Fibroblast of peridontal ligament (primary cell): ENCODE results near the gene LRRC28.

ENCODE experiments used
- DNase-seq: peaks from one replicate; pipeline ENCODE4 v3.0.0-alpha.2; 2010; ENCODE audit errors: extremely low read depth

LRRC28 gene

DNA sequence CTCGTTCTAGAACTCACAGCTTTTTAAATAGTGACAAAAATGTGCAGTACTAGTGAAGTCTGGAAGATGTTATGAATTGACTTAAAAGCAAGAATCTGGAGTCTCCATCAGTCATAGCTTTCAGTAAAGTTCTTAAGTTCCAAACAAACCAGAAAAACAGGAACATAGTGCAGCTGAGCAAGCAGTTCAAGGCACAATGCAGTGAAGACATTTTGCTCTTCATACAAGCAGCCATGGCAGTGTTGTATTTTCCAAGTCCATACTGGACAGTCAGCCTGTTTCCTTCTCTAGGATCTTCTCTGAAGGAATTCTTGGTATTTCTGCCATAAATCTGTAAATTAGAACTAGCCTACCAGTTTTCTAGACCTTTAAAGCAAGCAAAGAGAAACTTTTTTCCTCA is 90.5 kb downstream of the LRRC28 start:
- no peak for DNase-seq

DNA sequence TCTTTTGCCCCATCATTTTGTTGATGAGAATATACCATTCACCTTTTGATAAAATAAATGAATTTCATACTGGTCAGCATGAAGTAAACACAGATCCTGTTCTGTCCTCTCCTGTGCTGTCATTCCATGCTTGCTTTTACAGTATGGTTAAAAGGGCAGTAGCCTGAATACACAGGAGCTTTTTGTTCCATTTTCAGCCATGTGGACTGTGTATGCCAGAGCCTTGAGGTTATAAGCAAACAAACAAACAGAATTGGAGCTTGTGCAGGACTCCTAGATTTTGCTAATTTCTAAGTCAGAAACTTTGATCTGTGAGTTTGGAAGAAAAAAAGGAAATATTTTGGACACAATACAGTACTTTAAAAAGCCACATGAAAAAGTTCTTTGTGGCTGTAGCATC is 91.9 kb downstream of the LRRC28 start:
- DNase-seq: no peak

- DNase-seq: no peak
These were observed 92.7 kb downstream of the LRRC28 start for GRCh38 chr15:99343881-99344551.

GRCh38 chr15:99344639-99345038 is 93.4 kb downstream of the LRRC28 start:
- DNase-seq: no peak

- no peak for DNase-seq
These were observed 94.0 kb downstream of the LRRC28 start for GRCh38 chr15:99345242-99345641.

DNA sequence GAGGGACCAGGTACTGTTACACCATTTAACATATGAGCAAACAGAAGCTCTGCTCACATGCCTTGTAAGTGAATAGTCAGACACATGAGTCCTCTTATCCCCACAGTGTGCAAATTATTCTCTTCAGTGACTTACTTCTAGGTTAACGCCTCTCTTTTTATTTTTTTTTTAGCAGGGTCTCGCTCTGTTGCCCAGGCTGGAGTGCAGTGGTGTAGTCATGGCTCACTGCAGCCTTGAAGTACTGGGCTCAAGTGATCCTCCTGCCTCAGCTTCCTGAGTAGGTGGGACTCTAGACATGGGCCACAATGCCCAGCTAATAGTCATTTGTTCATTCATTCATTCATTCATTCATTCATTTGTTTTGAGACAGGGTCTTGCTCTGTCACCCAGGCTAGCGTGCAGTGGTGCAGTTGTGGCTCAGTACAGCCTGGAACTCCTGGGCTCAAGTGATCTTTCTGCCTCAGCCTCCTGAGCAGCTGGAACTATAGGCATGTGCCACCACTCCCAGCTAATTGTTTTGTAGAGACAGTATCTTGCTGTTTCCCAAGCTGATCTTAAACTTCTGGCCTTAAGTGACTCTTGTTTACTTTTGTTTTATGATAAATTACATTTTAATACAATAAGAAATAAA is 94.7 kb downstream of the LRRC28 start:
- DNase-seq: no peak

- DNase-seq: no peak
These were observed 96.3 kb downstream of the LRRC28 start for GRCh38 chr15:99347574-99347973.

GRCh38 chr15:99348412-99348811 is 97.1 kb downstream of the LRRC28 start:
- DNase-seq: no peak

DNA sequence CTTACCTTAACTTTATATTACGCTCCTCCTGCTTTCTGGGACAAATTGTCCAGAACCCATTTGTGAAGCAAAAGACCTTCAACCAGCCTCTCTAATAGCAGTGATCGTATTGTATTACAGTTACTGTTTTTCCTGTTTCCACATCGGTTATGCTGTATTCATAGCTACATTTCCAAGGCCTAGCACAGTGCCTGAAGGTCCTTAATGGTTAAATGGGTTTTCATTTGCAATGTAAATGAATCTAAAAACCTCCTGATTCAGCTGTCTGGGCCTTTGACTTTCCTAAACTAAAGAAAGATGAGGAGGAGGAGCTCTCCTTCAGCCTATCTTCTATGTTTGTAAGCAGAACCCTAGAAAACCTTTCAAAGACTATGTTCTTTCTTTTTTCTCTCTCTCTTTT is 99.1 kb downstream of the LRRC28 start:
- no peak for DNase-seq

- DNase-seq: no peak
These were observed 108.5 kb downstream of the LRRC28 start for GRCh38 chr15:99359769-99360168.

GRCh38 chr15:99361545-99362185 is 110.4 kb downstream of the LRRC28 start:
- peak; percentile 26 for DNase-seq

GRCh38 chr15:99365242-99365641 is 114.0 kb downstream of the LRRC28 start:
- DNase-seq: no peak

DNA sequence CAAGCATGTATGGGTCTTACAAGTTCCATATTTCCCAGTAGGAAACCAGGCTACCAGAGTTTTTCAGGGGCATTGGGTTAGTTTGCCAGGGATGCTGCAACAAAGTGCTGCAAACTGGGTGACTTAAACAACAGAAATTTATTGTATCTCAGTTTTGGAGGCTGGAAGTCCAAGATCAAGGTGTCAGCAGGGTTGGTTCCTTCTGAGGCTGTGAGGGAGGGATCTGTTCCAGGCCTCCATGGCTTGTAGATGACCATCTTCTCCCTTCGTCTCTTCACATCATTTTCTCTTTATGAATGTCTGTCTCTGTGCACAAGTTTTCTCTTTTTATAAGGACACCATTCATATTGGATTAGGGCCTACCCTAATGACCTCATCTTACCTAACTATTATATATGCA is 114.7 kb downstream of the LRRC28 start:
- DNase-seq: no peak

DNA sequence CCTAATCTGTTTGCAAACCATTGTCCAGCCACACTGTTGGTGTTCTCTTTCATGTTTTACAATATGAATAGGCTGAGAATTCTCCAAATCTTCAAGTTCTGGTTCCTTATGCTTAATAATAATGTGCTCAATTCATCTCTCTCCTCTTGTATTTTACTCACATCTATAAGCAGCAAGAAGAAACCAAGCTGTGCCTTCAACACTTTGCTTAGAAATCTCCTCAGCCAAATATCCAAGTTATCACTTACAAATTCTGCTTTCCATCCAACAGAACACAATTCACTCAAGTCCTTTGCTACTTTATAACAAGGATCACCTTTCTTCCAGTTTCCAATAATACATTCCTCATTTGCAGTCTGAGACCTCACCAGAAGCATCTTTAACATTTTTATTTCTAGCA is 117.5 kb downstream of the LRRC28 start:
- no peak for DNase-seq

GRCh38 chr15:99369196-99369595 is 117.9 kb downstream of the LRRC28 start:
- no peak for DNase-seq

DNA sequence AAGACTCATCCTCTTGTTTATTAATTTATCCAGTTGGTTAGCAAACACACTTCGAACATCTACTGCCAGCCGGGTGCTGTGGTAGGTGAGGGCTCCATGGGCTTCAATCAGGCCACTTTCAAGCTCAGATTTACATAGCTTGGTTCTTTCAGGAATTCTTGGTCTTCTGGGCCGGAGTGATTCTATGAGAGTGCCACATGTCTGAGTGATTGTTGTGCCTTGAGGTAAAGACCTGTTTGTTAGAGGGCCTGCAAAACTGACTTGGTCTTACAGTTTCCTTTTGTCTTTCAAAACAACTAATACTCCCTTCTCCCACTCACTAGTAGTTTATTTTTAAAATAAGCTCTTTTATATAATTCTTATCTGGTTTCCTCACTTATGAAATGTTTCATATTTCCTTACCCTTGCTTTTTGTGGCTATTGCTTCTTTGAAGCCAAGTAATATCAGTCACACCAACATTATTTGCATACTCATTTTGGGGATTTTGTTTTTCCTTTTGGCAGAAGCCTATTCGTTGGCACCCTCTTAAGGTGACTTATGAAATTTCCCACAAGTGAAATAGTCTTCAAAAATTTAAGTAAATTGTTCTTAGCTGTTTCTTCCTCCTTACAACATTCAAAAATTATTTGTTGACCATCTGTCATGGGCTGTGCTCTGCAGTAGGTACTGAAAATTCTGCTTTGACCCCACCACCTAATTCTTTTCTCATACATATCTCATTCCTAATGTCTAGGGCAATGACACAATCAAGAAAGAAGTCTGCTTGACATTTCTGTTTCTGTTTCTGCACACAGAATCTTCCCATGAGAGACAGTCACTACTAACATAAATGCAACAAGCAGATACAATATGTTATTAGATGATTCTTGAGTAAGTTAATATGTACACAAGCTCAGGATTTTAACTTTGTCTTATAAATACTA is 120.2 kb downstream of the LRRC28 start:
- peak; percentile 75 for DNase-seq

- no peak for DNase-seq
These were observed 133.9 kb downstream of the LRRC28 start for GRCh38 chr15:99385005-99385669.

DNA sequence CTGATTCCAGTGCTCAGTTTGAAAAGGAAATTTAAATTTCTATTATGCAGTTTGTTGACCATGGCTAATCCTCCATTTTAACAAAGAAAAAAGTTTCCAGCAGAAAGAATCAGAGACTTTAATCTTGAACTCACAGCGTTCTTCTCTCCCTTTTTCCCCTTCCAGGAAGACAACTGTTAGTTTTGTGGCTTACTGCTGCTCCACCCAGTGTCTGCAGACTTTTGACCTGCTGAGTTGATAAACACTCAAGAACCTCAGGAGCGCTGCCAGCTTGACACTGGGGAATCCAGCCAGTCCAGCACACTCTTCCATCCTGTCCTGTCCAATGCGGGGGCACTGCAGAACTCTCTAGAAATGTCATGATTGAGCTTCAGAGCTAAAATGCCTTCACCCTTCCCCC is 134.6 kb downstream of the LRRC28 start:
- peak; percentile 35 for DNase-seq

DNA sequence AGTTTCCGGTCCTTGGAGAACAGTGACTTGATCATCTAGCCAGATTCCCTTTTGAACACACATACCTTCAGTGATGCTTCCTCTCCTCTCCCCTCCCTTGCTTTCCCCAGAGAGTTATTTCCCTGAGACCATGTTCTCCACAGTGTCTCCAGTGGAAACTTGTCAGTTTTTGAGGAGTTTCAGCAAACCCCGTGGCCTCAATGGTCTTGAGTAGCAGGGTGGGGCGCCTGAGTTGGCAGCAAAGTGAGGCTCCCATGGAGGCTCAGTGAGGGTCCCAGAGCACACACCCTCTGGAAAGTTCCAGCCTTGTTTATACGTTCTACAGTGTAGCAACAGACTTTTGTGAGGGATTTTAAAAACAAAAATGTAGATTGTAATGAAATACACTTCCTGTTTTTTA is 135.1 kb downstream of the LRRC28 start:
- DNase-seq: no peak

DNA sequence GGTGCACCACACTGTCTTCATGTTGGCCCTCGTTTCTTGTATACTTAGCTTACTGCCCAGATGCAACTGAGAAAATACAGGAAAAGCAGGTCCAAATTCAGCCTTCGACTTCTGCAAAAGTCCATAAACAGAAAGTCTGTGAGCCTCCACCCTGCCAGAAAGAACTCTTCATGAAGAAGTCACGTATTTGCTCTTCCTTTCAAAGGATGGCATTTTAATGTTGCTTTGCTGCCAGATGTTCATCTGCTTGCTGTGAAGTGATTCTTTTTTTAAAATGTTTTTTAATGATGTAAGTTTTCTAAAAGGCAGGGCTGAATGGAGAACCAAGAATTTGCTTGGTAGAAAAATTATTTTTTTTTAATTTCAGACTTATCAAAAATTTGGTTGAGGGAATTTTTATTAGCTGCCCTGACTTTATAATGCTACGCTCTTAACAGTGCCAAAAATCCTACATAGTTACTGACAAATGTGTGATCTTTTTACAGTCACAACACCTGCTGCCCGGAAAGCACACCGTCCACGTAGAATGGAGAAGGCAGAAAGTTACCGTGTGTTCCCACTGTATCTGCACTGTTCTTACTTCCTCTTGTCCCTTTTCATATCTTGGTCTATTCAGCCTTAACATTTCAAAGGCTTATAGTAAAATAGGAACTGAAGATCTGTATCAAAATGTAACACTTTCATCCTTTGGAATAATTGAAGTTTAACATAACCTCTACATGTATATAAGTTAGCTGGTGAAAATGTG is 136.3 kb downstream of the LRRC28 start:
- no peak for DNase-seq

DNA sequence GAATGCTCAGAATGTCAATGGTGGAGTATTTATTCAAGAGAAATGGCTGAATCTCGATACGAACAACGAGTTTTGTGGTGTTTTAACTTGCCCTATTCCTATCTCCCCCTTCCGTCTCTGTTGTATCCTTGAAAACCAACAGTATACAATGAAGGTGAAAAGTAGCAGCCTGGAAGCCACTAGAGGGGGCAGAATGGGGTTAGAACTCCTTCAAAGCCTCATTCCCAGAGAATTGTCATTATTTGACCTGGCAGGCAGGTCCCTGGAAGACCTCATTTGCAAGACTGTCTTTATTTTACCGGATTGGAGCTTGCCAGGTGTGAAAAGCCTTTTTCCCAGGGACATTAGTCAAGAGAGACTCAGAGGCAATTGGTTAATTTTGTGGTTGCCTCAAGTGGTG is 139.4 kb downstream of the LRRC28 start:
- DNase-seq: no peak
